ENCODE results near the gene COPE. TPM values are rescaled to one million over a fixed set of nuclear protein-coding genes. Genes with fewer than 3 reads are reported as not detected.

Gene COPE
- total and polyA plus RNA-seq, 4 donors, result 94.1 to 365 (median 275) TPM

DNA sequence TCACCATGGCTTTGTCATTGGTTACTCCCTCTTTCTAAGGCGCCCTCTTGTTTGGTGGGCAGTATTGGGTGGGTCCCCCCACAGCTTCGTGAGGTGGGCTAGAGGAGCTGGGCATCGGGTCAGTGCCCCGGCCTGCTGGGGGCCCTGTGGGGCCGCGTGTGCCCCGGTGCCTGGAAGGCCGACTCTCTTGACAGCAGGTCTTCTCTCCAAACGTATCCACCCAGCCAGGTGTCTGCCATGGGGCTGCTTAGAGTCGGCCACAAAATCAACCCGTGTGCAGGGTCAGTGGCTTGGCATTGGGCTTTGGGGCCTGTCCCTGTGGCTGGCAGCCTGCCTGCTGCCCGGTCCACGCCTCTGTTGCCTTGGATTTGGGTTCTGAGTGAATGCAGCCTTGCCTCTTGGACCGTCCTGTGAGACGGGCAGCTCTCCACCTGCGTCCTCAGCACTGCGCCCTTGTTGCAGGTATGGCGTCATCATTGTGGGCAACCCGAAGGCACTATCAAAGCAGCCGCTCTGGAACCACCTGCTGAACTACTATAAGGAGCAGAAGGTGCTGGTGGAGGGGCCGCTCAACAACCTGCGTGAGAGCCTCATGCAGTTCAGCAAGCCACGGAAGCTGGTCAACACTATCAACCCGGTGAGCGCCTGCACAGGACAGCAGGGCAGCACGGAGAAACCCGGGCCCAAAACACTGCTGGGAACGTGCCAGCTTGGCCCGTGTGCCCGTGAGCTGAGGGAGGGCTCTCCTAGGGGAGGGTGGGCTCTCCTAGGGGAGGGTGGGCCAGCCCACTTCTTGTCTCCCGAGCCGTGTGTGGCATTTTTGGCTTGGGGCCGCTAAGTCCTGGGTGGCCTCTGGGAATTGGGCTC is 56.0 kb downstream of the COPE start:
- Histone ChIP-seq H3K27me3 (ENCODE audit: control insufficient read depth in 3 of 3, insufficient read depth in 3 of 3, low read length in 2 of 3) (no peaks in the 10 kb centered on the region), H3K36me3 (ENCODE audit: control insufficient read depth in 4 of 4, insufficient read depth in 4 of 4, low read length in 4 of 4) (peaks cover 9 to 84% (median 58%) of the 10 kb centered on the region in 4 donors), H3K9ac (ENCODE audit: insufficient read depth in 1 of 2, low read length in 2 of 2) (no peak overlapping the region), H3K27ac (ENCODE audit: low read depth in 1 of 2, low read length in 1 of 2) (no peak overlapping the region), H3K4me3 (no peak overlapping the region), H3K4me1 (ENCODE audit: control insufficient read depth in 5 of 5, insufficient read depth in 5 of 5, low read length in 5 of 5) (peaks cover 0 to 11% (median 0%) of the 10 kb centered on the region in 5 donors), H3K9me3 (ENCODE audit: control insufficient read depth in 4 of 4, insufficient read depth in 3 of 4, low read length in 3 of 4) (no peaks in the 10 kb centered on the region)
- WGBS, 2 donors, result 91 to 93% methylated on average over 33 of the region's 33 CpGs
- no peak for ATAC-seq (ENCODE audit: insufficient read depth, low FRiP score)
- TF ChIP-seq CTCF (IDR thresholded peaks at IDR 0.05; ENCODE audit: control extremely low read depth, extremely low read depth), result no peak
- DNase-seq, result no peak

GRCh38 chr19:18861917-18862316 is 57.3 kb downstream of the COPE start:
- no peak for ATAC-seq (ENCODE audit: insufficient read depth, low FRiP score)
- no peaks in the 10 kb centered on the region for H3K27me3 ChIP-seq (ENCODE audit: control insufficient read depth in 3 of 3, insufficient read depth in 3 of 3, low read length in 2 of 3)
- WGBS, 2 donors, result 94 to 95% methylated on average over 12 of the region's 12 CpGs
- no peak overlapping the region for H3K9ac ChIP-seq (ENCODE audit: insufficient read depth in 1 of 2, low read length in 2 of 2)
- DNase-seq, result no peak
- peaks cover 0 to 11% (median 0%) of the 10 kb centered on the region in 5 donors for H3K4me1 ChIP-seq (ENCODE audit: control insufficient read depth in 5 of 5, insufficient read depth in 5 of 5, low read length in 5 of 5)
- peaks cover 12 to 83% (median 60%) of the 10 kb centered on the region in 4 donors for H3K36me3 ChIP-seq (ENCODE audit: control insufficient read depth in 4 of 4, insufficient read depth in 4 of 4, low read length in 4 of 4)
- H3K27ac ChIP-seq (ENCODE audit: low read depth in 1 of 2, low read length in 1 of 2), result no peak overlapping the region
- H3K9me3 ChIP-seq (ENCODE audit: control insufficient read depth in 4 of 4, insufficient read depth in 3 of 4, low read length in 3 of 4), result no peaks in the 10 kb centered on the region
- TF ChIP-seq CTCF (IDR thresholded peaks at IDR 0.05; ENCODE audit: control extremely low read depth, extremely low read depth), result no peak
- H3K4me3 ChIP-seq, result no peak overlapping the region

- Histone ChIP-seq H3K9me3 (ENCODE audit: control insufficient read depth in 4 of 4, insufficient read depth in 3 of 4, low read length in 3 of 4) (no peaks in the 10 kb centered on the region), H3K36me3 (ENCODE audit: control insufficient read depth in 4 of 4, insufficient read depth in 4 of 4, low read length in 4 of 4) (peaks cover 17 to 89% (median 64%) of the 10 kb centered on the region in 4 donors), H3K27me3 (ENCODE audit: control insufficient read depth in 3 of 3, insufficient read depth in 3 of 3, low read length in 2 of 3) (no peaks in the 10 kb centered on the region), H3K4me3 (no peak overlapping the region), H3K27ac (ENCODE audit: low read depth in 1 of 2, low read length in 1 of 2) (no peak overlapping the region), H3K9ac (ENCODE audit: insufficient read depth in 1 of 2, low read length in 2 of 2) (no peak overlapping the region), H3K4me1 (ENCODE audit: control insufficient read depth in 5 of 5, insufficient read depth in 5 of 5, low read length in 5 of 5) (peaks cover 0 to 11% (median 0%) of the 10 kb centered on the region in 5 donors)
- ATAC-seq (ENCODE audit: insufficient read depth, low FRiP score) (peak; percentile 23), DNase-seq (no peak)
- 77 to 87% methylated on average over 9 of the region's 9 CpGs for WGBS, 2 donors
- no peak for TF ChIP-seq CTCF (IDR thresholded peaks at IDR 0.05; ENCODE audit: control extremely low read depth, extremely low read depth)
Measured at GRCh38 chr19:18861235-18861634, 58.0 kb downstream of the COPE start.
